ENCODE measurements around the gene CD109. TPM values are rescaled to one million over a fixed set of nuclear protein-coding genes. Genes with fewer than 3 reads are reported as not detected.

The CD109 gene
- total and polyA plus RNA-seq, 8 donors: 0.23 to 2.6 (median 0.52) TPM

GRCh38 chr6:73817253-73817652, 121.2 kb downstream of the CD109 start:
- H3K4me1 ChIP-seq: no peaks in the 10 kb centered on the region
- H3K9me3 ChIP-seq: no peaks in the 10 kb centered on the region
- H3K4me3 ChIP-seq: no peak overlapping the region
- intact Hi-C loops (cut with DNase I): no loop called here
- no peaks in the 10 kb centered on the region for H3K27me3 ChIP-seq
- no peak overlapping the region for H3K27ac ChIP-seq
- DNase-seq: no peak
- TF ChIP-seq CTCF (IDR thresholded peaks at IDR 0.05): no peak
- no peak for FAIRE-seq
- H3K36me3 ChIP-seq: no peaks in the 10 kb centered on the region
- ATAC-seq: no peak
- WGBS, 2 donors: 54% methylated on average over 1 of the region's 1 CpG

- TF ChIP-seq CTCF (IDR thresholded peaks at IDR 0.05): no peak
- H3K9me3 ChIP-seq: no peaks in the 10 kb centered on the region
- H3K27me3 ChIP-seq: no peaks in the 10 kb centered on the region
- H3K4me1 ChIP-seq: no peaks in the 10 kb centered on the region
- peak in 2 of 4 donors; percentile 46 to 56 for ATAC-seq
- no peak overlapping the region for H3K27ac ChIP-seq
- no peak for DNase-seq
- no peak for FAIRE-seq
- no peaks in the 10 kb centered on the region for H3K36me3 ChIP-seq
- intact Hi-C loops (cut with DNase I): no loop called here
- H3K4me3 ChIP-seq: no peak overlapping the region
- WGBS, 2 donors: 49 to 58% methylated on average over 6 of the region's 6 CpGs
These were observed 127.2 kb downstream of the CD109 start for GRCh38 chr6:73823046-73823735.

GRCh38 chr6:73823832-73824231, 127.8 kb downstream of the CD109 start:
- no peak for TF ChIP-seq CTCF (IDR thresholded peaks at IDR 0.05)
- Histone ChIP-seq H3K27me3 (no peaks in the 10 kb centered on the region), H3K36me3 (no peaks in the 10 kb centered on the region), H3K4me3 (no peak overlapping the region), H3K9me3 (no peaks in the 10 kb centered on the region), H3K4me1 (no peaks in the 10 kb centered on the region), H3K27ac (no peak overlapping the region)
- intact Hi-C loops (cut with DNase I): no loop called here
- FAIRE-seq: no peak
- no peak for DNase-seq
- 57 to 71% methylated on average over 1 of the region's 1 CpG for WGBS, 2 donors
- no peak for ATAC-seq

- intact Hi-C loops (cut with DNase I): no loop called here
- H3K36me3 ChIP-seq: no peaks in the 10 kb centered on the region
- 41 to 65% methylated on average over 1 of the region's 1 CpG for WGBS, 2 donors
- H3K27ac ChIP-seq: no peak overlapping the region
- no peak for ATAC-seq
- no peak for DNase-seq
- H3K4me3 ChIP-seq: no peak overlapping the region
- H3K27me3 ChIP-seq: no peaks in the 10 kb centered on the region
- no peaks in the 10 kb centered on the region for H3K9me3 ChIP-seq
- H3K4me1 ChIP-seq: no peaks in the 10 kb centered on the region
- FAIRE-seq: peak; percentile 5
- TF ChIP-seq CTCF (IDR thresholded peaks at IDR 0.05): no peak
These were observed 130.6 kb downstream of the CD109 start for GRCh38 chr6:73826571-73826970.

GRCh38 chr6:73830119-73830518, 134.1 kb downstream of the CD109 start:
- ATAC-seq: no peak
- Histone ChIP-seq H3K4me1 (no peaks in the 10 kb centered on the region), H3K27me3 (no peaks in the 10 kb centered on the region), H3K9me3 (no peaks in the 10 kb centered on the region), H3K4me3 (no peak overlapping the region), H3K27ac (no peak overlapping the region), H3K36me3 (no peaks in the 10 kb centered on the region)
- 58 to 74% methylated on average over 2 of the region's 2 CpGs for WGBS, 2 donors
- intact Hi-C loops (cut with DNase I): no loop called here
- FAIRE-seq: no peak
- no peak for DNase-seq
- no peak for TF ChIP-seq CTCF (IDR thresholded peaks at IDR 0.05)

Measured in pancreas (tissue), 10 donors.